Measurements from ENCODE around the gene RASA3. TPM values are rescaled to one million over a fixed set of nuclear protein-coding genes. Genes with fewer than 3 reads are reported as not detected.
"Not testable (repeated sequence)": the region's sequence is repeated elsewhere in the genome, so short reads cannot be mapped to it uniquely, and the experiment has no call there.

RASA3 gene
- total RNA-seq, 1 experiment from 2014 or later = 0.56 TPM

GRCh38 chr13:114152285-114152645 lies 19.8 kb upstream of the RASA3 start:
- Histone ChIP-seq H3K27me3 (ENCODE audit: low read length) (no peaks in the 10 kb centered on the region), H3K9me3 (ENCODE audit: low read length) (no peaks in the 10 kb centered on the region), H3K9me2 (replicated peaks; ENCODE audit: insufficient read depth, low read length) (no peaks in the 10 kb centered on the region), H3K36me3 (ENCODE audit: insufficient read depth, low read length) (no peaks in the 10 kb centered on the region), H3K27ac (ENCODE audit: low read length) (no peak overlapping the region), H3K79me2 (ENCODE audit: low read length) (no peaks in the 10 kb centered on the region), H3K9ac (ENCODE audit: low read length) (no peak overlapping the region), H4K20me1 (ENCODE audit: insufficient read depth, low read depth, low read length) (no peaks in the 10 kb centered on the region), H3K4me2 (ENCODE audit: low read depth, low read length, poor library complexity, severe bottlenecking) (no peak overlapping the region), H3K4me3 (ENCODE audit: low read length) (no peak overlapping the region), H2AFZ (ENCODE audit: low read length) (no peak overlapping the region), H3K4me1 (ENCODE audit: low read length) (no peaks in the 10 kb centered on the region)
- DNase-seq = no peak

GRCh38 chr13:114151565-114152284 lies 19.3 kb upstream of the RASA3 start:
- H3K27ac ChIP-seq (ENCODE audit: low read length) = no peak overlapping the region
- H3K9ac ChIP-seq (ENCODE audit: low read length) = no peak overlapping the region
- H3K79me2 ChIP-seq (ENCODE audit: low read length) = no peaks in the 10 kb centered on the region
- no peak overlapping the region for H3K4me2 ChIP-seq (ENCODE audit: low read depth, low read length, poor library complexity, severe bottlenecking)
- no peak overlapping the region for H3K4me3 ChIP-seq (ENCODE audit: low read length)
- no peaks in the 10 kb centered on the region for H3K9me2 ChIP-seq (replicated peaks; ENCODE audit: insufficient read depth, low read length)
- H3K4me1 ChIP-seq (ENCODE audit: low read length) = no peaks in the 10 kb centered on the region
- H3K36me3 ChIP-seq (ENCODE audit: insufficient read depth, low read length) = no peaks in the 10 kb centered on the region
- no peaks in the 10 kb centered on the region for H3K9me3 ChIP-seq (ENCODE audit: low read length)
- DNase-seq = no peak
- no peaks in the 10 kb centered on the region for H3K27me3 ChIP-seq (ENCODE audit: low read length)
- no peak overlapping the region for H2AFZ ChIP-seq (ENCODE audit: low read length)
- no peaks in the 10 kb centered on the region for H4K20me1 ChIP-seq (ENCODE audit: insufficient read depth, low read depth, low read length)

DNA sequence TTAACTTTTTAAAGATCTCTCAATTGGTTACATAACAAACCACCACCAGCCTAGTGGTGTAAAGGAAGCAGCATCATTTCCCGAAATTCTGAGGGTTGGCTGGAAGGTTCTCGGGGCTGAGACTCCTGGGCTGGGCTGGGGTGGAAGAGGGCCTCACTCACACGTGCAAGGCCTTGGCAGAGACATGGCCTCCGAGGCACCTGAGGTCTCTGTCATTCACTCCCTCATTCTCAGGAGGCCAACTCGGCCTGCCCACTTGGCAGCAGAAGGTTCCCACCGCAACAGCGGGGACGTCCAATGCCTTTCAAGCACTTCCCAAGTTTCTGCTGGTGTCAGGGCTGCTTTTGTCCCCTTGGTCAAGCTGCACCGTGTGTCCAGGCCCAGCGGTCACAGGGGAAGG lies 18.6 kb upstream of the RASA3 start:
- no peaks in the 10 kb centered on the region for H3K9me2 ChIP-seq (replicated peaks; ENCODE audit: insufficient read depth, low read length)
- H3K9ac ChIP-seq (ENCODE audit: low read length) = no peak overlapping the region
- no peaks in the 10 kb centered on the region for H3K36me3 ChIP-seq (ENCODE audit: insufficient read depth, low read length)
- H3K79me2 ChIP-seq (ENCODE audit: low read length) = no peaks in the 10 kb centered on the region
- H3K9me3 ChIP-seq (ENCODE audit: low read length) = no peaks in the 10 kb centered on the region
- no peak overlapping the region for H3K27ac ChIP-seq (ENCODE audit: low read length)
- no peak overlapping the region for H3K4me3 ChIP-seq (ENCODE audit: low read length)
- H4K20me1 ChIP-seq (ENCODE audit: insufficient read depth, low read depth, low read length) = no peaks in the 10 kb centered on the region
- DNase-seq = no peak
- H3K4me2 ChIP-seq (ENCODE audit: low read depth, low read length, poor library complexity, severe bottlenecking) = no peak overlapping the region
- no peaks in the 10 kb centered on the region for H3K27me3 ChIP-seq (ENCODE audit: low read length)
- H3K4me1 ChIP-seq (ENCODE audit: low read length) = no peaks in the 10 kb centered on the region
- H2AFZ ChIP-seq (ENCODE audit: low read length) = no peak overlapping the region

- no peaks in the 10 kb centered on the region for H3K27me3 ChIP-seq (ENCODE audit: low read length)
- no peaks in the 10 kb centered on the region for H3K36me3 ChIP-seq (ENCODE audit: insufficient read depth, low read length)
- H2AFZ ChIP-seq (ENCODE audit: low read length) = no peak overlapping the region
- no peaks in the 10 kb centered on the region for H3K4me1 ChIP-seq (ENCODE audit: low read length)
- H3K9me2 ChIP-seq (replicated peaks; ENCODE audit: insufficient read depth, low read length) = no peaks in the 10 kb centered on the region
- H3K9me3 ChIP-seq (ENCODE audit: low read length) = no peaks in the 10 kb centered on the region
- H3K9ac ChIP-seq (ENCODE audit: low read length) = no peak overlapping the region
- H3K4me2 ChIP-seq (ENCODE audit: low read depth, low read length, poor library complexity, severe bottlenecking) = no peak overlapping the region
- no peaks in the 10 kb centered on the region for H4K20me1 ChIP-seq (ENCODE audit: insufficient read depth, low read depth, low read length)
- DNase-seq = no peak
- H3K4me3 ChIP-seq (ENCODE audit: low read length) = no peak overlapping the region
- H3K79me2 ChIP-seq (ENCODE audit: low read length) = no peaks in the 10 kb centered on the region
- no peak overlapping the region for H3K27ac ChIP-seq (ENCODE audit: low read length)
Observed at GRCh38 chr13:114149774-114150740, 17.6 kb upstream of the RASA3 start.

DNA sequence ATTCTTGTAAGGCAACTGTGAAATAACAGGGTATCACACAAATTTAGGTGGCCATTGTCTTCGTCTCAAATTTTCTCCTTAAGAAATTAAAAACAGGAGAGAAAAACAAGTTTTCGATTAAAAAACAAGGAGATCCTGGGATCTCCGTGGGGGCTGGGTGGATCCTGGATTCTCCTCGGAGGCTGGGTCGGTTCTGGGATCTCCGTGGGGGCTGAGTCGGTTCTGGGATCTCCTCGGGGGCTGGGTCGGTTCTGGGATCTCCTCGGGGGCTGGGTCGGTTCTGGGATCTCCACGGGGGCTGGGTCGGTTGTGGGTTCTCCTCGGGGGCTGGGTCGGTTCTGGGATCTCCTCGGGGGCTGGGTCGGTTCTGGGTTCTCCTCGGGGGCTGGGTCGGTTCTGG lies 16.5 kb upstream of the RASA3 start:
- H3K4me1 ChIP-seq (ENCODE audit: low read length); H2AFZ ChIP-seq (ENCODE audit: low read length); H3K27ac ChIP-seq (ENCODE audit: low read length): not testable (repeated sequence)

DNA sequence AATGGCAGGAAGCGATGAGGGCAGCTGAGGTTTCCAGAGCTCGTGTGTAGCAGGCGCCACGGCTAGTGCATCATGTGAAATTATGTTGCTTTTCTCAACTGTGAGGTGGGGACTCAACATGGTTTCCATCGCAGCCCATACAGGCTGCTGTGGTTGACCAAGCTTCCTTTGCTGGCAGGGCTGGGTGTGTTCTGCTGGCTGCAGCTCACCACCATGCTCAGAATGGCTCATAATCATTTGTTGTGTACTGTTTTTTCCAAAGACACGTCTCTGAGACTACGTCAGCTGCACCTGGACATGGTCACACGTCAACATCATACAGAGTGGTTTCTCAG lies 16.1 kb upstream of the RASA3 start:
- H2AFZ ChIP-seq (ENCODE audit: low read length) = no peak overlapping the region
- no peaks in the 10 kb centered on the region for H3K36me3 ChIP-seq (ENCODE audit: insufficient read depth, low read length)
- no peaks in the 10 kb centered on the region for H3K4me1 ChIP-seq (ENCODE audit: low read length)
- no peak overlapping the region for H3K27ac ChIP-seq (ENCODE audit: low read length)
- no peaks in the 10 kb centered on the region for H3K9me3 ChIP-seq (ENCODE audit: low read length)
- no peaks in the 10 kb centered on the region for H4K20me1 ChIP-seq (ENCODE audit: insufficient read depth, low read depth, low read length)
- no peaks in the 10 kb centered on the region for H3K9me2 ChIP-seq (replicated peaks; ENCODE audit: insufficient read depth, low read length)
- H3K79me2 ChIP-seq (ENCODE audit: low read length) = no peaks in the 10 kb centered on the region
- H3K4me2 ChIP-seq (ENCODE audit: low read depth, low read length, poor library complexity, severe bottlenecking) = no peak overlapping the region
- no peaks in the 10 kb centered on the region for H3K27me3 ChIP-seq (ENCODE audit: low read length)
- H3K4me3 ChIP-seq (ENCODE audit: low read length) = no peak overlapping the region
- no peak overlapping the region for H3K9ac ChIP-seq (ENCODE audit: low read length)
- no peak for DNase-seq

More for the DNA sequence above, 16.5 kb upstream of the RASA3 start:
- not testable (repeated sequence) for H3K9me2 ChIP-seq (replicated peaks; ENCODE audit: insufficient read depth, low read length); H3K27me3 ChIP-seq (ENCODE audit: low read length); H4K20me1 ChIP-seq (ENCODE audit: insufficient read depth, low read depth, low read length); H3K4me2 ChIP-seq (ENCODE audit: low read depth, low read length, poor library complexity, severe bottlenecking); H3K9ac ChIP-seq (ENCODE audit: low read length); H3K9me3 ChIP-seq (ENCODE audit: low read length); H3K79me2 ChIP-seq (ENCODE audit: low read length); DNase-seq; H3K4me3 ChIP-seq (ENCODE audit: low read length); H3K36me3 ChIP-seq (ENCODE audit: insufficient read depth, low read length)

GRCh38 chr13:114147803-114148520 lies 15.5 kb upstream of the RASA3 start:
- H3K27me3 ChIP-seq (ENCODE audit: low read length) = no peaks in the 10 kb centered on the region
- no peaks in the 10 kb centered on the region for H3K36me3 ChIP-seq (ENCODE audit: insufficient read depth, low read length)
- H3K9ac ChIP-seq (ENCODE audit: low read length) = no peak overlapping the region
- no peak overlapping the region for H3K4me3 ChIP-seq (ENCODE audit: low read length)
- no peak overlapping the region for H3K27ac ChIP-seq (ENCODE audit: low read length)
- H3K9me3 ChIP-seq (ENCODE audit: low read length) = no peaks in the 10 kb centered on the region
- H3K9me2 ChIP-seq (replicated peaks; ENCODE audit: insufficient read depth, low read length) = no peaks in the 10 kb centered on the region
- H3K4me1 ChIP-seq (ENCODE audit: low read length) = no peaks in the 10 kb centered on the region
- H3K4me2 ChIP-seq (ENCODE audit: low read depth, low read length, poor library complexity, severe bottlenecking) = no peak overlapping the region
- H2AFZ ChIP-seq (ENCODE audit: low read length) = no peak overlapping the region
- no peaks in the 10 kb centered on the region for H4K20me1 ChIP-seq (ENCODE audit: insufficient read depth, low read depth, low read length)
- H3K79me2 ChIP-seq (ENCODE audit: low read length) = no peaks in the 10 kb centered on the region
- DNase-seq = no peak

DNA sequence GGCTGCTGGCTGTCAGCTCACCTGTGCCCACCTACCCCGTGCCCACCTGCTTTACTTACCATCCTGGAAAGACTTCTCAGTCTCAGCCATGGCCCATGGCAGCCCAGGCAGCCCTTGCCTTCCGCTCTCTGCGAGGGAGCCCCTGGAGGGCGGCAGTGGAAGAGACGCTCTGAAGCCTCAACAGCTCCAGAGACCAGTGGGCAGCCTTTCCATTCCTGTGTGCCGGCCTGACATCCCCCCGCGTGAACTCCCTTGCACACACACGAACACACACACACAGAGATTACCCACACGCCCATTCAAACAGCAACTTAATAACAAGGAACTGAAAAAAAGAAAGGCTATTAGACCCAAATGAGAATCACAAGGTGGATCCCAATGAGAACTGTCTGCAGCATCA lies 14.2 kb upstream of the RASA3 start:
- DNase-seq = no peak
- Histone ChIP-seq H4K20me1 (ENCODE audit: insufficient read depth, low read depth, low read length) (no peaks in the 10 kb centered on the region), H3K27ac (ENCODE audit: low read length) (no peak overlapping the region), H3K36me3 (ENCODE audit: insufficient read depth, low read length) (no peaks in the 10 kb centered on the region), H3K4me3 (ENCODE audit: low read length) (no peak overlapping the region), H3K79me2 (ENCODE audit: low read length) (no peaks in the 10 kb centered on the region), H3K4me2 (ENCODE audit: low read depth, low read length, poor library complexity, severe bottlenecking) (no peak overlapping the region), H3K4me1 (ENCODE audit: low read length) (no peaks in the 10 kb centered on the region), H3K27me3 (ENCODE audit: low read length) (no peaks in the 10 kb centered on the region), H3K9me3 (ENCODE audit: low read length) (no peaks in the 10 kb centered on the region), H3K9me2 (replicated peaks; ENCODE audit: insufficient read depth, low read length) (no peaks in the 10 kb centered on the region), H2AFZ (ENCODE audit: low read length) (no peak overlapping the region), H3K9ac (ENCODE audit: low read length) (no peak overlapping the region)
